GM12874 (cell line): Measurements from ENCODE around the gene SLC22A7.
A peak's percentile ranks its signal among the peaks of the same experiment; 100 is the strongest.

Experiments
- TF ChIP-seq, protein P1 (sequence below): IDR thresholded peaks from 2 replicates; pipeline ENCODE4 v1.5.1; 2011; ENCODE audit warnings: low read depth, mild to moderate bottlenecking, control low read depth, low read length, moderate library complexity; ENCODE audit not compliant: insufficient read depth

SLC22A7 gene

DNA sequence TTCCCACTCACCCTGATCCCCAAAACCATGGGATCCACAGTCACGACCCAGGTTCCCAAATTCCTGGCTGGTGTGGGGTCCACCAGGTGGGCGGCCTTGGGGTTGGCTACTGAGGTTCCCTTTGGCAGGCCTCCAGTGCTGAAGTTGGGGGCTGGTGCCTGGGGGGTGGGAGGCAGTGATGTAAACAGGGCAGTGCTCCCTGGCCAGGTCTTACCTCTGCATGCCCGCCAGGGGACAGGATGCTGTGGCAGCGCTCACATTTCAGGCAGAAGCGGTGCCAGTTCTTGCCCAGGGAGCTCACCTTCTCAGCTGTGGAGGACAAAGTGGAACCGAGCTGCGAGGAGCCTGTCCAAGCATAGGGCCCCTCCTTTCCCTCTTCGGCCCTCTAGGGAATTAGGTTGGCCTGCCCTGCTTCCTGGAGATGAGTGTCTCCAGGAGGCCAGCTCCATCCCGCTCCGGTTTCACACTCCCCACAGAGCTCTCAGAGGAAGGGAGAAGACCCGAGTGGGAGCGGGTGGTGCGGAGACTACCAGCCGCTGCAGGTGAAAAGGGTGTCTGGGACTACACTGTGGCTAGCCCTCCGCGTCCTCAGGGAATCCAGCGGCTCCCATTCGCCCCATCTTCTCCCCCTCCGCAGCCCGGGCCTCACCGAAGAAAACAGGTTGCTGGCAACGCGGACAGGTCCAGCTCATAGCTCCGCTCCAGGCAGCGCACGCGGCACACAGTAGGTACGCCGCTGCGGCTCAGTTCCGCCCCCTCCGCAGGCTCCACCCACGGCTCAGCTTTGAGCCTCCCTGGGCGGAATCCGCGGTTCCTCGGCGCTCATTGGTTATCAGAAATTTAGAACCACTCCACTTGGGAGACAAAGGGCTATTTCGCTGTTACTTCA is 10.3 kb downstream of the SLC22A7 start, which contains the start of gene CRIP3:
TSS of gene CRIP3 (minus strand) at position 726 of the 889 bp plus-strand sequence. CDS start at position 692, 34 bp downstream.
- TF ChIP-seq, protein P1, sequence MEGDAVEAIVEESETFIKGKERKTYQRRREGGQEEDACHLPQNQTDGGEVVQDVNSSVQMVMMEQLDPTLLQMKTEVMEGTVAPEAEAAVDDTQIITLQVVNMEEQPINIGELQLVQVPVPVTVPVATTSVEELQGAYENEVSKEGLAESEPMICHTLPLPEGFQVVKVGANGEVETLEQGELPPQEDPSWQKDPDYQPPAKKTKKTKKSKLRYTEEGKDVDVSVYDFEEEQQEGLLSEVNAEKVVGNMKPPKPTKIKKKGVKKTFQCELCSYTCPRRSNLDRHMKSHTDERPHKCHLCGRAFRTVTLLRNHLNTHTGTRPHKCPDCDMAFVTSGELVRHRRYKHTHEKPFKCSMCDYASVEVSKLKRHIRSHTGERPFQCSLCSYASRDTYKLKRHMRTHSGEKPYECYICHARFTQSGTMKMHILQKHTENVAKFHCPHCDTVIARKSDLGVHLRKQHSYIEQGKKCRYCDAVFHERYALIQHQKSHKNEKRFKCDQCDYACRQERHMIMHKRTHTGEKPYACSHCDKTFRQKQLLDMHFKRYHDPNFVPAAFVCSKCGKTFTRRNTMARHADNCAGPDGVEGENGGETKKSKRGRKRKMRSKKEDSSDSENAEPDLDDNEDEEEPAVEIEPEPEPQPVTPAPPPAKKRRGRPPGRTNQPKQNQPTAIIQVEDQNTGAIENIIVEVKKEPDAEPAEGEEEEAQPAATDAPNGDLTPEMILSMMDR = peak; percentile 84

DNA sequence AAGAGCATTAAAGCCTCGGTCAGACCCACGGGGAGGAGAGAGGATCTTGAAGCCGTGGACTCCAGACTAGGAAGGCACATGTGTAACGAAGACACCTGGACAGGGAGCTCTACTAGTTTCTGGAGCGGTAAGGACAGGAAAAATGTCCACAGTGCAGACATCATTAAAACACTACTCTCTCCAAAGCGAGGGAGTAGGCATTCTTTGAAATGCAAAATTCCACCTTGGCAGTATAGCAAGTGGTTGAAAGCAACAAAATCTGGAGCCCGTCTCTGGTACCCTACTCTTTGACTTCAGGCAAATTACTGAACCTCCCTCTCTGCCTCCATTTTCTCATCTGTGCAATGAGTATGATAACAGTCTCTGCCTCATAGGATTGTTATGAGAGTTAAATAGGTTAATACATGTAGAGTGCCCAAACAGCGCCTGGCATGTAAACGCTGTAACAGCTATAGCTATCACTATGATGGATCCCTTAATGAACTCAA is 11.0 kb downstream of the SLC22A7 start:
- TF ChIP-seq, protein P1 = no peak

DNA sequence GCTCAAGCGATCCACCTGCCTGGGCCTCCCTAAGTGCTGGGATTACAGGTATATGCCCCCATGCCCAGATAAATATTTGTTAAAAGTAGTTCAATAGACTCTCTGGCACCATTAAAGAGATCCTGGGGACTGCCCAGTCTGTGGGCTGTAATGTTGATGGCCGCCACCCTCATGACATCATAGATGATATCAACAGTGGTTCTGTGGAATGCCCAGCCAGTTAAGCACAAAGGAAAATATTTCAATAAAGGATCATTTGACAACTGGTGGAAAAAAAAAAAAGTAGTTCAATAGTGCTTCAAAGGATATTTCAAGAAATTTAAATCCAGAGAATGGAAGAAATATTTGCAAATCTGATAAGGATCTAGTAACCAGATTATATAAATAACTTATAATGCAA is 12.1 kb downstream of the SLC22A7 start:
- TF ChIP-seq, protein P1 = no peak

GRCh38 chr6:43310624-43311023 is 12.6 kb downstream of the SLC22A7 start:
- TF ChIP-seq, protein P1 = no peak

DNA sequence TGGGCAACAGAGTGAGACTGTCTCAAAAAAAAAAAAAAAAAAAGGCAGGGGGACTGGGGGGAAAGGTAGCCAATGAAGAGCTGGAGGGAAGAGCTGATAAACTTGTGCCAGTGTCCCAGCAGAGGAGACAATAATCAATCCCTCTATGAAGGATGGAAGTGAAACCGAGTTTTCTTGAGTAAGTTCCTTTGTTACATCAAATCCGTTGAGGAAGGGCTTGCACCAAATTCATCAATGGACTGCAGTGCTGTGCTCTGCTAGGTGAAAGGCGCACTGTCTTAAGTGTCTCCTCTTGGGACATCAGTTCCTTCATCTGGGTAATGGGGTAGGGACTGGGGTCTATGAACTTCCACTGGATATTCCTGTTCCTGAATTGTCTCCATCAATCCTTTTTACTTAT is 13.6 kb downstream of the SLC22A7 start:
- TF ChIP-seq, protein P1 = no peak

GRCh38 chr6:43313813-43314212 is 15.8 kb downstream of the SLC22A7 start:
- TF ChIP-seq, protein P1 = no peak

GRCh38 chr6:43318011-43318410 is 20.0 kb downstream of the SLC22A7 start:
- TF ChIP-seq, protein P1 = no peak
